GM18870 (cell line): ENCODE measurements around the gene GRN.
"Not testable (repeated sequence)": the region's sequence is repeated elsewhere in the genome, so short reads cannot be mapped to it uniquely, and the experiment has no call there.

Experiments used
- ATAC-seq: cut with Tn5 transposase; IDR thresholded peaks from one replicate; pipeline ENCODE4 v1.9.1; 2021; ENCODE audit warnings: moderate library complexity; ENCODE audit not compliant: unreplicated experiment

Gene GRN

GRCh38 chr17:44321246-44322120 lies 23.6 kb upstream of the GRN start:
- ATAC-seq, result no peak

- no peak for ATAC-seq
These were observed 22.7 kb upstream of the GRN start for GRCh38 chr17:44322236-44322895.

GRCh38 chr17:44323359-44324091 lies 21.6 kb upstream of the GRN start:
- no peak for ATAC-seq

- no peak for ATAC-seq
These were observed 21.0 kb upstream of the GRN start for GRCh38 chr17:44324092-44324570.

GRCh38 chr17:44324571-44325275 lies 20.4 kb upstream of the GRN start, which contains the start of gene SLC25A39:
Gene SLC25A39 (minus strand): TSS chr17:44324823. CDS start chr17:44323562, 1,261 bp downstream.
- ATAC-seq, result peak; percentile 44

GRCh38 chr17:44326861-44327444 lies 18.1 kb upstream of the GRN start:
- ATAC-seq, result no peak

GRCh38 chr17:44327715-44328449 lies 17.2 kb upstream of the GRN start:
- no peak for ATAC-seq

- not testable (repeated sequence) for ATAC-seq
These were observed 15.6 kb upstream of the GRN start for GRCh38 chr17:44329516-44329915.

- not testable (repeated sequence) for ATAC-seq
These were observed 14.8 kb upstream of the GRN start for GRCh38 chr17:44330263-44330662.

GRCh38 chr17:44331249-44331760 lies 13.8 kb upstream of the GRN start:
- no peak for ATAC-seq

GRCh38 chr17:44333371-44333770 lies 11.7 kb upstream of the GRN start:
- ATAC-seq, result no peak

GRCh38 chr17:44334315-44334714 lies 10.8 kb upstream of the GRN start:
- ATAC-seq, result no peak

- ATAC-seq, result no peak
These were observed 10.4 kb upstream of the GRN start for GRCh38 chr17:44334727-44335126.

GRCh38 chr17:44335564-44335963 lies 9.5 kb upstream of the GRN start:
- ATAC-seq, result no peak

GRCh38 chr17:44335968-44336367 lies 9.1 kb upstream of the GRN start:
- no peak for ATAC-seq

- ATAC-seq, result no peak
These were observed 6.4 kb upstream of the GRN start for GRCh38 chr17:44338702-44339101.

GRCh38 chr17:44340553-44340952 lies 4.5 kb upstream of the GRN start:
- ATAC-seq, result not testable (repeated sequence)

GRCh38 chr17:44343510-44344209 lies 1.4 kb upstream of the GRN start:
- no peak for ATAC-seq
